Stimulated activated naive CD8-positive, alpha-beta T cell treated with anti-CD3 and anti-CD28 coated beads, Interleukin-15, Interleukin-2, amounts not matched to agents 100 ng/mL and 50 ng/mL, for 24 hours (primary cell): Measurements from ENCODE around the gene PLCG2.

Experiments used
- H3K27ac Mint-ChIP-seq: one replicate; pipeline ENCODE4 v1.8.0; 2021; ENCODE audit warnings: mild to moderate bottlenecking, mixed read lengths
- H3K27me3 Mint-ChIP-seq: one replicate; pipeline ENCODE4 v1.8.0; 2021; ENCODE audit warnings: mixed read lengths
- H3K36me3 Mint-ChIP-seq: one replicate; pipeline ENCODE4 v1.8.0; 2021; ENCODE audit warnings: low read depth, mixed read lengths
- H3K4me1 Mint-ChIP-seq: one replicate; pipeline ENCODE4 v1.8.0; 2021; ENCODE audit warnings: low read depth, mixed read lengths
- H3K4me3 Mint-ChIP-seq: one replicate; pipeline ENCODE4 v1.8.0; 2021; ENCODE audit warnings: mild to moderate bottlenecking, mixed read lengths
- H3K9me3 Mint-ChIP-seq: one replicate; pipeline ENCODE4 v1.8.0; 2021; ENCODE audit warnings: mixed read lengths

Gene PLCG2

DNA sequence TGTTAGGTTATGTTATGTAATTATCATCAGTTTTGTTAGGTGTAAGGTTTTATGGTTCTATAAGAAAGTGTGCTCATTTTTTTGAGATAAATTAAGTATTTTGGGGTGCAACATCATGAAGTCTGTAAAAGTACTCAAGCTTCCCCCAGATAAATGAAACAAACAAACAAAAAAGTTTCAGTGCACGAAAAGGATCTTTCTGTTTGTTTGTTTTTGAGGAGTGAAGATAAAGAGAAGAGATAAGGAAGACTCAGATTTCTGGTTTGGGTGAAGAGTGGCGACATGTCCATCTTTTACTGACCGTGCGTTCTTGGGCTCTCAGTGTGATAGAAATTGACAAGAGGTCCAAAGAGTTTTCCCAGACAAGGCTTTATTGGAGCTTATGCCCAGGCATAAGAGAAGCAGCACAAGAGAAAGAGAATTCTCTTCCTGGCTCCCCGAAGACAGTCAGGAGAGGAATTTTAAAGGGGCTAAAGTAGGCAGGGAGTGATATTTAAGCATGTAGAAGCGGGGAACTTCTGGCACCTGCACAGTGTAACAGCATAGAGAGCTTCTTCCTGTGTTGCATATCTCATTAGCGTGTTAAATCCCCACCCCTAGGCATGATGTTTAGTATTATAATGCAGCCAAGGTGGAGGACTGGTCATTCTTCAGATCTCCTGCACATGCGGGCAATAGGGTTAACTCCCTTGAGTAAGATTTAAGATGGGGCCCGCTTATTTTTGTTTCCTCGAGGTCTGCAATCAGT is 71.3 kb downstream of the PLCG2 start:
- peaks cover 8% of the 10 kb centered on the region for H3K4me1 Mint-ChIP-seq
- H3K36me3 Mint-ChIP-seq = no peaks in the 10 kb centered on the region
- H3K9me3 Mint-ChIP-seq = no peaks in the 10 kb centered on the region
- H3K4me3 Mint-ChIP-seq = no peak overlapping the region
- no peak overlapping the region for H3K27ac Mint-ChIP-seq
- H3K27me3 Mint-ChIP-seq = no peaks in the 10 kb centered on the region

DNA sequence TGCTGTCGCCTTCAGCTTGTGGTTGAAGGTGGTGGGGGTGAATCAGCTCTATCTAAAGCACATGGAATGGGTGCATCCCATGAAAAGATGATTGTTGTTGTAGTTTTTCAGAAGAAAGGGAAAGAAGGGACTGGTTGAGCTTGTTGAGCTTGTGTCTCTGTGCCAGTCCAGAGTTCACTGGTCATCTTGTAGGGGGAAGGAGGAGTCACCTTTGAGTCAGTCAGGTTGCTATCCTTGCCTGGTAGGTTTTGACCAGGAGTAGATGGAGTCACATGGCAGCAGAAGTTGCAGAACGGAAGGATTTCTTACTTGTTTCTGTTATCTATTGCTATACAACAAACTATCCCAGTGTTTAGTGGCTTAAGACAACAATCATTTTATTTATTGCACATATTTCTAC is 73.3 kb downstream of the PLCG2 start:
- Mint-ChIP-seq H3K9me3 (no peaks in the 10 kb centered on the region), H3K27ac (no peak overlapping the region), H3K36me3 (no peaks in the 10 kb centered on the region)

DNA sequence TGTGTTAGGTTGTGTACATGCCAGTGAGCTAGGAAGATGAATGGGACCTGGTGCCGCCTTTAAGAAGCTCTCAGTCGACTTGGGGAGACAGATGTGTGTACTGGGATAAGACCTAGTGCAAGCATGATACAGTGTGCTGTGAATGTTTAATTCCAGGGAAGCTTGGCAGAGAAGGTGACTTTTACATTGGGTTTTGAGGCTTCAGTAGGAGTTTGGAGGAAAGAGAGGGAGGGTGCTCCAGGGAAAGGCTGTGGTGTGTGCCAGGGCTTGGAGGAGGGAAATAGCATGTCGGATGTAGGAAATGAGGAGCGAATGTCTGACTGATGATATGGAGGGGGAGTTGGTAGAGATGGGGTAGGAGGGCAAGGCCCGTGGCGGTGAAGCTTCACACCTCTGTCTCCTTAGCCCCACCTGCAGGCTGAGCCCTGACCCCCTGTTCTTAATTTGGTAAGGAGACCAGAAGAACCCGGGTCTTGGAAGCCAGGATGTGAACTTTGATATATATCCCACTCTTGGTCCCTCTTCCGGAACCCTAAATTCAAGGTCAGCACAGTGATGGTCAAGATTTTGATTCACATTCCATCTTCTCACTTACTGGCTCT is 76.6 kb downstream of the PLCG2 start:
- no peak overlapping the region for H3K4me3 Mint-ChIP-seq
- H3K27ac Mint-ChIP-seq = no peak overlapping the region
- H3K27me3 Mint-ChIP-seq = no peaks in the 10 kb centered on the region
- H3K4me1 Mint-ChIP-seq = no peaks in the 10 kb centered on the region
- H3K9me3 Mint-ChIP-seq = no peaks in the 10 kb centered on the region
- H3K36me3 Mint-ChIP-seq = peaks cover 5% of the 10 kb centered on the region

More for the DNA sequence above, 73.3 kb downstream of the PLCG2 start:
- H3K4me1 Mint-ChIP-seq = peaks cover 8% of the 10 kb centered on the region
- H3K4me3 Mint-ChIP-seq = no peak overlapping the region
- H3K27me3 Mint-ChIP-seq = no peaks in the 10 kb centered on the region

DNA sequence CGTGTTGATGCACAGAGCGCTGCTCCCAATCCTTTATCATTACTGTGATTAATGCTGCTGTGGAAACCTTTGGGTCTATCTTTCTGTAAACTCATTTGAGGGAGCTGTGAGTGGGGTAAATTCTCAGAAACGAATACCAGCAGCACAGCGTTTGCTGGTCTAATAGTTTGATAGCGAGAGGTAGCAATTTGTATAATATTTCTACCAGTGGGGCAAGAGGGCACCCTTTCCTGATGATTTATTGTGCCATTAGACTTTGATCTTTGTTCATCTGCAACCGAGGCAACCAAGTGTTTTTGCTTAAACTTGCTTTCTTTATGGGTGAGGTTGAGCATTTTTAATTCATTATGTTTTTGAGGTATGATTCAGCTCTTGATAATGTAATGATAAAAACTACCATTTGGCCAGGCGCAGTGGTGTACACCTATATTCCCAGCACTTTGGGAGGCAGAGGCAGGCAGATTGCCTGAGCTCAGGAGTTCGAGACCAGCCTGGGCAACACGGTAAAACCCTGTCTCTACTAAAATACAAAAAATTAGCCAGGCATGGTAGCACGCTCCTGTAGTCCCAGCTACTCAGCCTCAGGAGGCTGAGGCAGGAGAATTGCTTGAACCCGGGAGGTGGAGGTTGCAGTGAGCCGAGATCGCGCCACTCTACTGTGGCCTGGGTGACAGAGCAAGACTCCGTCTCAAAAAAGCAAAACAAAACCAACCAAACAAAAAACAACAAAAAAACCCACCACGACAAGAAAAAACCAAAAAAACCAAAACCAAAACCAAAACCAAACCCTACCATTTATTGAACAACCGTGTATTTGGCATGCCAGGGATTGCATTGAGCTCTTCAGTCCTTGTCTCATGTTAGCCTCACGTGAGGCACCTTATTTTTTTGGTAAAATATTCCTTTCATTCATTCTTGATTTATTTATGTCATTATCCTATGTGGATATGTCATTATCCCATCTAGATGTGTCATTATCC is 81.5 kb downstream of the PLCG2 start:
- Mint-ChIP-seq H3K36me3 (peaks cover 5% of the 10 kb centered on the region), H3K4me1 (peaks cover 10% of the 10 kb centered on the region), H3K4me3 (no peak overlapping the region), H3K27ac (no peak overlapping the region), H3K9me3 (no peaks in the 10 kb centered on the region), H3K27me3 (no peaks in the 10 kb centered on the region)

DNA sequence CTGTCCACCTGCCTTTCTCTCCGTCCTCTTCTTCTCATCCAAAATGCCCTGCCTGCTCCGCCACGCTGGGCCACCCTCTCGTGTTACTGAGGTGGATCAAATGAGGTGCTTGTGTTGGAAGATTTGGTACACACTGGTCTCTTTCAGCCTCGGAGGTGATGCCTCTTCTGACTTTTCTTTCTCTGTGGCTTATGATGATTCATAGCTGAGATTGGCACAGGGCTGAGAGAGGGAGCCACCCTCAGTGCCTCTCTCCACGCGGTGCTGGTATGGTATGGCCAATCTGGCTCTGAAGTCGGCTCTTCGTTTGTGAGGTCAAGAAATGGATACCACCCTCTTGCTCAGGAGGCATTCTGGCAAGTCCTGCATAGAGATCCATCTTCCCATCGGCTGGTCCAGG is 82.4 kb downstream of the PLCG2 start:
- peaks cover 10% of the 10 kb centered on the region for H3K4me1 Mint-ChIP-seq
- H3K36me3 Mint-ChIP-seq = peaks cover 5% of the 10 kb centered on the region
- H3K4me3 Mint-ChIP-seq = no peak overlapping the region
- no peaks in the 10 kb centered on the region for H3K27me3 Mint-ChIP-seq
- no peak overlapping the region for H3K27ac Mint-ChIP-seq
- H3K9me3 Mint-ChIP-seq = no peaks in the 10 kb centered on the region

DNA sequence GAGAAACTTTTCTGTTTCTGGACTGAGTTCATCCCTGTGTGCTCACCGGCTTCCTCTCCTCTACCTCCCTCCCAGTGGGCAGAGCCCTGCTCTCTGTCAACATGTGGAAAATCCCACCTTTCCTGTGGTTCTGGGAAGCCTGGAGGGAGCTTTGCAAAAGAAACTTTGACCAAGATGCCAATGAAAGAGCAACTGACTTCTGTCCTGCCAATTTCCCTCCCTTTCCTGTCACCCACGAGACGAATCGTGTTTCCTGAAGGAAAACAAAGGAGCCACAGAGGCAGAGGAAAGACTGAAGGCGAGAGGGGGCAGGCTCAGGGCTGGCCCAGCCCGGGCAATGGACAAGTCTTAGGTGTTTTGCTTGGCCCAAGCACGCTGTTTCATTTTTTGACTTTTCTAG is 82.8 kb downstream of the PLCG2 start:
- H3K9me3 Mint-ChIP-seq = no peaks in the 10 kb centered on the region
- H3K36me3 Mint-ChIP-seq = peaks cover 5% of the 10 kb centered on the region
- H3K27me3 Mint-ChIP-seq = no peaks in the 10 kb centered on the region
- no peak overlapping the region for H3K4me3 Mint-ChIP-seq
- H3K4me1 Mint-ChIP-seq = peaks cover 10% of the 10 kb centered on the region
- H3K27ac Mint-ChIP-seq = no peak overlapping the region

DNA sequence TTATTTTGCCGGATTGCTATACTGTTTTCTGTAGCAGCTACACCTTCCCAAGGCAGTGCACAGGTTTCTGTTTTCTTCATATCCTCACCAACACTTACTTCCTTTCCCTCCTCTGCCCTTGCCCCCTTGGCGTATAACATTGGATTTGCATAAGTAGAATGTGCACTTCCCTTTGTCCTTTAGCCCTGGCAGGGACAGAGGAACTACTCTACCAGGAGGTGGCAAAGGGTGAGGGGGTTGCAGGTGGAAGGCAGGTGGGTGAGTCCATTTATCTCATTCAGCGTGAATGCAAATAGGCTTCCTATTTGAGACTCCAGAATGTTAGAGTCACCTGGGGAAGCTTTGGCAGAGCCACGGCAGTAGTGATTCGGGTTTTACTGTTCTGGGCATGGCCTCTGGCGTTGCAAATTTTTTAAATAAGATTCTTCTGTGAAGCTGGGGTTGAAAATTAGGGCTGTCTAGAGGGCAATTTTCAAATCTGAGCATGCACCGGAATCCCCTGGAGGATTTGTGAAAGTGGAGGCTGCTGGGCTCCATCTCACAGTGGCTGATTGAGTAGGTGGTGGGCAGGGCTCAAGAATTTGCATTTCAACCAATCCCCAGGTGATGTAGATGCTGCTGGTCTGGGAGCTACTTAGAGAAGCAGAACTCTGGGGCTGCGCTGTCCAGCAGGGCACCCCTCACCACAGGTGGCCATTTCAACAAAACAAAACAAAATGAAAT is 84.7 kb downstream of the PLCG2 start:
- no peak overlapping the region for H3K4me3 Mint-ChIP-seq
- H3K4me1 Mint-ChIP-seq = peaks cover 14% of the 10 kb centered on the region
- H3K27me3 Mint-ChIP-seq = no peaks in the 10 kb centered on the region

DNA sequence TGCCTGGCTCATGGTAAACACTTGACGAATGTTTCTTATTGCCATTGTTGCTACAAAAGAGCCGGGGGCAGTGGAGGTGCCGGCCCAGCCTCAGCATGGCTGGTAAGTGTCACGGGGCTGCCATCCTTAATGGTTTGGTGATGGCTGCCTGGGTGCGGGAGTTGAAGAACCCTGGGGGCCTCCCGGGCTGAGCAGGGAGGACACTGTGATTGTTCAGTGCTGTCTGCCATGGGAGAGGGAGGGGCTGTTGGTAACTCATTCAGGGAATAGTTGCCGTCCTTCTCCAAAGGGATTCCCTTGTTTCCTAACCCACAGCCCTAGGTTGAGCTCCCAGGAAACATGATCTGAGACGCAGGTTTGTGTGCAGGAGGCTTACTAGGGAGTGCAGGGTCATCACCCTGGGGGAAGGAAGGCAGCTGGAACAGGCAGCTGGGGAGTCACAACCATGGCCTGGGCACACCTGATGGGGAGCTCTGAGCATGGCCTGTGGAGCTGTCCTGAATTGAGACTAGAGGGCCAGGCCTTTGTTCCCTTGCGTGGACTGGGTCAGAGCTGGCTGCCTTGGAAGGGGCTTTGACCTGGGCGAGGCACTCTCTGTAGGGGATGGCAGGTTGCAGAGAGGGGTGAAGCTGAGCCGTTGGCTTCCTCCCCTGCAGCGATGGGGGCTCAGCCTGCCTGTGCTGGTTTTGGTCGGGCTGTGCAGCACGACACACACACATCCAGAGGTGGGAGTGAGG is 85.7 kb downstream of the PLCG2 start:
- Mint-ChIP-seq H3K27me3 (no peaks in the 10 kb centered on the region), H3K36me3 (peaks cover 5% of the 10 kb centered on the region), H3K4me1 (peaks cover 14% of the 10 kb centered on the region), H3K9me3 (no peaks in the 10 kb centered on the region), H3K4me3 (no peak overlapping the region), H3K27ac (no peak overlapping the region)

More for the DNA sequence above, 84.7 kb downstream of the PLCG2 start:
- no peaks in the 10 kb centered on the region for H3K9me3 Mint-ChIP-seq
- H3K27ac Mint-ChIP-seq = no peak overlapping the region
- peaks cover 5% of the 10 kb centered on the region for H3K36me3 Mint-ChIP-seq

DNA sequence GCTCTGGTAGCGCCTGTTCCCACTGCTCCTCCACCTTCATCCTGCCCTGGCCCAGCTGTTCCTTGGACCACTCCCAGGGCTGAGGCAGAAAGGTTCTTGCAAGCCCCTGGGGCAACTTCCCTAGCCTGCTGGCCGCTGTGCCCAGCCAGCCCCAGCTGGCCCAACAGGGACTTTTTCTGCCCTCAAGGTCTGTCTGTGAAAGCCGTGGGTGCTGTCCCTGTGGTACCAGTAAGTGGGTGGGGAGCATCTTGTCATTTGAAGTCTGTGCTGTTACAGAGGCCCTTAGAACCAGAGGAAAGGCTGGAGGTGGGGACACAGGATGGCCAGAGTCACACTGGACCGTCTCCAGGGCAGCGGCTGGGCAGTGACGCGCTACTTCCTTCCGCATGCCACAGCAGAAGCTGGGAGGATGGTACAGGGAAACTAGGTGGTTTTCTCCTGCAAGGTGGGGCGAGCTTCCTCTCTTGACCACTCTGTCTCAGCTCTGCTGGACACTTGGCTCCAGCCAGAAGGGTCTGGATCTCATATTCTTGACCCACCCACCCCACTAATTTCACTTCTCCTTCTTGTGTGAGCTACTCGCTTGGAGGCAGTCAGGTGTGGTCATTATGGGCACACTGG is 87.8 kb downstream of the PLCG2 start:
- H3K36me3 Mint-ChIP-seq = no peaks in the 10 kb centered on the region
- H3K4me3 Mint-ChIP-seq = no peak overlapping the region
- no peaks in the 10 kb centered on the region for H3K27me3 Mint-ChIP-seq
- H3K9me3 Mint-ChIP-seq = no peaks in the 10 kb centered on the region
- H3K4me1 Mint-ChIP-seq = peaks cover 4% of the 10 kb centered on the region
- H3K27ac Mint-ChIP-seq = no peak overlapping the region

DNA sequence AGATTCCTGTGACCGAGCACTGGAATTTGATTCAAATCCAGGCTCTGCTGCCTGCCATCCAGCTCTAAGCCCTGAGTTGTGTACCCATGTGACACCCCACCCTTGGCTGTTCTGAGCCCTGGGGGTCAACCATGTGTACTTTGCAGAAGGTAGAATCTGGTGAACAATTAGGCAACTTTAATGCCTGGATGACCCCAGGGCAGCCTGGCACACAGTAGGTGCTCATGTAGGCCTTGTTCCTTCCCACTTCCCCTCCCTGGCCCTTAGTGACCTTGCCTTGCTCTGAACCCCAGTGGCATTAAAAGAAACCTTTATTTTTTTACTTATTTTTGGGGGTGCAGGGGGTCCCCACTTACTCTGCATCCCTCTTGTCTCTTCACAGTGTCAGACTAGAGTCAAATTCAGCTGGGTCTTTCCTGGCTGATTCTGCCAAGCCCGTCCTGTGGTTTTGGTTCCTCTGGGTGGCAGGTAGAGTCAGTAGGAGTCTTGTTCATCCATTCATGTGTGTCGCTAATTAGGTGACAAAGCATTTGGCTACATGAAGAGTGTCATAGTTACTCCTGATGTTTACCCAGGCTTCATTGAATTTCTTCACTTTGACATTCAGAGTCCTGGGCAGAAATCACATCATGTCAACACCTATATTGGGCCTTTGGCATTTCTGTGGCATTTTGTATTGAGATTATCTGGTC is 89.1 kb downstream of the PLCG2 start:
- H3K4me1 Mint-ChIP-seq = peaks cover 9% of the 10 kb centered on the region
- no peaks in the 10 kb centered on the region for H3K36me3 Mint-ChIP-seq
- no peak overlapping the region for H3K4me3 Mint-ChIP-seq
- no peaks in the 10 kb centered on the region for H3K27me3 Mint-ChIP-seq
- no peaks in the 10 kb centered on the region for H3K9me3 Mint-ChIP-seq
- no peak overlapping the region for H3K27ac Mint-ChIP-seq

DNA sequence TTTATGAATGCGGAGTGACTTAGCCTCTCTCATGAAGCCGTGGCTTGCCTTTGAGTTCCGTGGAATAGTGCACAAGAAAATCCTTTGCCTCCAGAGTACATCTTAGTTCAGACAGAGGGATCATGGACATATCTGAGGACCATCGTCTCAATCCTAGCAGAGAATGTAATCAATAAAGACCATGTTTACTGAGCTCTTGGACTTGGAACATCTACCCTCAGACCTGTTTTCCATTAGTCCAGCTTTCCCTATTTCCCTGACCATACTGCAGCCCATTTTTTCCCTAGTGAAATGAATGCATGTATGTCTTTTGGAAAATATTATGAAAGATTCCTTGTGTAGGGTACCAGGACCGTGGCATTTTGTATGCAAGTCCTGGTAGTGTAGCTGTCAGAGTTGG is 90.2 kb downstream of the PLCG2 start:
- H3K4me3 Mint-ChIP-seq = no peak overlapping the region
- H3K9me3 Mint-ChIP-seq = no peaks in the 10 kb centered on the region
- no peak overlapping the region for H3K27ac Mint-ChIP-seq
- no peaks in the 10 kb centered on the region for H3K36me3 Mint-ChIP-seq
- H3K27me3 Mint-ChIP-seq = no peaks in the 10 kb centered on the region
- H3K4me1 Mint-ChIP-seq = peaks cover 15% of the 10 kb centered on the region

DNA sequence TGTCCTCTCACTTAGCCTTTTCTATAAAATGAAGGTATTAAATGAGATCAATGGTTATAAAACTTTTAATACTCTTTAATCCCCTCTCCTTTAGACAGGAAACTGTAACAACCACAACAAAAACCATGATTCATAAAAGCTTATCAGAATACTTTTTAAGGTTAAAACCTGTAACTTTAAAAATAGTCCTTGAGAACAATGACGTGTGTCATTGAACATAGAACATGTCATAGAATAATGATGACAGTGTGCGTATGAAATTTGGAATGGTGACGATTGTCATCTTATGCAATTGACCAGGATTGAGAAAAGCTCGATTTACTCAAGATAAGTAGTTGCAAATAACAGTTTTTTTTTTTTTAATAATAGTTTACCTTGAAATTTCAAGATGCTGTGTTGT is 94.1 kb downstream of the PLCG2 start:
- Mint-ChIP-seq H3K36me3 (peaks cover 3% of the 10 kb centered on the region), H3K9me3 (no peaks in the 10 kb centered on the region), H3K27me3 (no peaks in the 10 kb centered on the region), H3K27ac (no peak overlapping the region), H3K4me1 (peaks cover 10% of the 10 kb centered on the region), H3K4me3 (no peak overlapping the region)
